Activated CD4-positive, alpha-beta T cell treated with anti-CD3 and anti-CD28 coated beads, Interleukin-2, Interleukin-6, amounts not matched to agents 100 ng/mL and 50 ng/mL, durations not matched to agents 16 hours and 8 hours (primary cell): Measurements from ENCODE around the gene CDC34.
"Not testable (repeated sequence)": the region's sequence is repeated elsewhere in the genome, so short reads cannot be mapped to it uniquely, and the experiment has no call there.

Experiments used
- DNase-seq: peaks from one replicate; pipeline ENCODE4 v3.0.0-alpha.2; 2020

Gene CDC34

DNA sequence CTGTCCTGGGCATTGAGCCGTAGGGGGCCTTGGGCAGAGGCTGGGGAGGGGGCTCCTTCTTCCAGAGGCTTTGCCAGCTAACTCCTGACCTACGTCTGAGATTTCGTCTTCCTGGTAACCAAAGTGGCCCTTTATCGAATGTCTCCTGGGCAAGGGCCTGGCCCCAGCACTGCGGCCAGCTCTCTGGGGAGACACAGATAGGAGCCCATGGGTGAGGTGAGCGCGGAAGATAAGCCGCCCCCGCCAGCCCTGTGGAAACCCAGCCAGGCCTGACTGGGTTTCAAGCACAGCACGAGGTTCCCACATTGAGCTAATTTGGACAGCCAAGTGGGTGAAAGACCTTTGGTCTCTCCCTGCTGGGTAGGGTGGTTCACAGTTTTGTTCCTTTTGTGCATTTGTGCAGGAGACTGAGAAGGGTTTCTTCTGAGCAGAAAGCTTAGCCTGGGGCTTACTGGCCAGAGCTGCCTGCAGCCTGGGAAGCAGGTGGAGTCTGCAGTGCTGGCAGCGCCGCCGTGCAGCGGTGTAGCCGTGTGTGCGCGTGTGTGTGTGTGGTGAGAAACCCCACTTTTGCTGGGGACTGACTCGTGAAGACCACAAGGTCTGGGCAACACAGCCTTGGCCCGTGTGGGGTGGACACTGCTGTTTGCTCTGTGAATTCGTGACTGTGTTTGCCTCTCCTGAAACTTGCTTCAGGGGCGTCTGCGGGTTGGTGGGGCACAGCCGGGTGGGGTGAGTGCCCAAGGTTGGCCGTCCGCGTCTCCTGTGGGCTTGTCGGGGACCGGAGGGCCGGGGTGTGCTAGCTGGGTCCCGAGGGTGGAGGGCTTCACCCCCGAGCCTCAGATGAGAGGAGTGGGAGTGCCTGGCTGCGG lies 43.3 kb downstream of the CDC34 start:
- DNase-seq = no peak

GRCh38 chr19:575527-576506 lies 44.3 kb downstream of the CDC34 start:
- no peak for DNase-seq

DNA sequence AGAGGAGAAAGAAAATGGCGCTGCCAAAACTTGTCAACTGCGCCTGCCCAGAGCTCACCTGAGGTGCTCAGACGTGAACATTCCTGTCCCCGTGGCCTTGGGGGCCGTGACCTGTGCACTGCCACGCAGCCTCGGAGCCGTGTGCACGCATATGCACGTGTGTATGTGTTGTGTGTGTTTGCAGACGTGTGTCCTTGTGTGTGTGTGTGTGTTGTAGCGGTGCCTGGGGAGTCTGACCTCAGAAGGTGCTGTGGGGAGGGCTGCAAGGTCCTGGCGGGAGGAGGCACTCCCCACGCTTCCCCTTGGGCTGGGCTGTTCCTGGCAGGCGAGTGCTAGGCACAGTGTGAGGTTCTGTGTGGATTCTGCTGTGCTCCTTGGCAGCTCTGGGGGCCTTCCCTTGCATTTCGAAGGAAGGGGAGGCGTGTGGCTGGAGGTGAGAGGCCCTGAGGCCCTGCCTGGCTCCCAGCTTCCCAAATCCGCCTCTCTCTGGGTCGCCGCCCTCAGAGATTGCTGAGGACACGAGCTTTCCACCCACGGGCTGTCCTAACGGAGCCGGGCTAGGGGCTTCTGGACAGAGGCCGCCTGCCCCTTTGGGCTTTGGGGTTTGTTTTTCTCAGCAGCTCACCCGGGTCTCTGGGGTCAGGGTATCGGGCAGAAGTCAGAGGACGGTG lies 45.3 kb downstream of the CDC34 start:
- no peak for DNase-seq

DNA sequence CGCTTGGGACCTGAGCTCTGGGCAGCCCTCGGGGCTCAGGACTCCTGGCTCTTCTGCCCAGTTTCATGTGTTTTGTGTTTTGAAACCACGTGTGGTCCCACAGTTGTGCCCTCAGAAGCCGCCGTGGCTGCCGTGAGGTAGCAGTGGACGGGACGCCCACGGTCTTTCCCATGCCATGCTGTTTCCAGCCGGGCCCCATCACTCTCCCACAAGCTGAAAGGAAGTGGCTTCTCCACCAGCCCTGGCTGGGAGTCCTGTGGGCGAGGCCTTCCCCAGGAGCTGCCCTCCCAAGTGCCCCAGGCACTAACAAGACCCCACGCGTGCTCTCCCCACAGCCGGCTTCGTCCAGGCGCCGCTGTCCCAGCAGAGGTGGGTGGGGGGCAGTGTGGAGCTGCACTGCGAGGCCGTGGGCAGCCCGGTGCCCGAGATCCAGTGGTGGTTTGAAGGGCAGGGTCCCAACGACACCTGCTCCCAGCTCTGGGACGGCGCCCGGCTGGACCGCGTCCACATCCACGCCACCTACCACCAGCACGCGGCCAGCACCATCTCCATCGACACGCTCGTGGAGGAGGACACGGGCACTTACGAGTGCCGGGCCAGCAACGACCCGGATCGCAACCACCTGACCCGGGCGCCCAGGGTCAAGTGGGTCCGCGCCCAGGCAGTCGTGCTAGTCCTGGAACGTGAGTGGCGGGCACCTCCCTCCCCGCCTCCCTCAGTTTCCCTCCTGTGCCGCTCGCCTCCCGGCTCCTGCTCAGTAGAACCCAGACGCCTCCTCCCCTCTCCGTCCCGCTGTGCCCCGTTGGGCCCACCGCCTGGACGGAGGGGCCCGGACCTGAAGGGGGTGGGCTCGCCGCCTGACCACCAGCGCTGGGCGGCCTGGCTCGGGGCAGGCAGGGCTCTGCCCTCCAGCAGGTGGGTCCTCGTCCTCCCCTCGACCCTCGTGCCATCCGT lies 46.2 kb downstream of the CDC34 start:
- no peak for DNase-seq

DNA sequence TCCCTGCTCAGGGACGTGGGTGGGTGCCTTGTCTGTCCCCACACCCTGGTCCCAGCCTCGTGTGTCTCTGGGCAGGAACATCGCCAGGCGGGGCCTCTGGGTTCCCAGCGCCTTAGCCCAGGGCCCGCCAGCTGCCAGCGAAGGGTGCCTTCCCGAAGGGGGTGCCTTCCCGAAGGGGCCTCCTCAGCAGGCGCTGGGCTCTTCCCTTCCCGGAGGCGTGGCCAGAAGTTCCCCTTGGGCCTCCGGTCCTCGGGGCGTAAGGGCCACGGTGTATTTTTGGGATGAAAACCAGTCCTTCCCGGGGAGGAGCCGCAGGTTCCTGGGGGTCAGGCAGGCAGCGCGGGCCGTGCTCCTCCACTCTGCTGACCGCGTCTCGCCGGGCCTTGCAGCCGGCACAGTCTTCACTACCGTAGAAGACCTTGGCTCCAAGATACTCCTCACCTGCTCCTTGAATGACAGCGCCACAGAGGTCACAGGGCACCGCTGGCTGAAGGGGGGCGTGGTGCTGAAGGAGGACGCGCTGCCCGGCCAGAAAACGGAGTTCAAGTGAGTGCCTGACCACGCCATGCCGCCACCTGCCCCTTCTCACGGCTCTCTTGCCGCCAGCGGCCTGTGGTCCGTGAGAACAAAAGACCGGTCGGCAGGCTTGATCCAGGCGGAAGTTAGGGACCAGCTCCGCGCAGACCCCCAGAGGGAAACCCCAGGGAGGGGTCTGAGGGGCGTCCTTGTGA lies 47.7 kb downstream of the CDC34 start:
- no peak for DNase-seq

DNA sequence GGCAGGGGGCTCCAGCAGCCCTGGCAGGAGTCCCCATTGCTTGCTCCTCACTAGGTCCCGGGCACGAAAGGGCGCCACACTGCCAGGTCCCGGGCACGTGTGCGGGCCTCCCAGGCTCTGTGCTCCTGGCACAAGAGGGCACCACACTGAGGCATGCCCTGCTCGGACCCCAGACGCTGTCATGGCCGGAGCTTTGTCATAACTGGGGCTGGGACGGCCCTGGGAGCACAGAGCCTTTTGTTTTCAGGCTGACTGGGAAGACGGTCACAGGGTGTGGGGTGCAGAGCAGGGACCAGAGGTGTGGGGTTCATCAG lies 48.2 kb downstream of the CDC34 start:
- DNase-seq = no peak

GRCh38 chr19:580274-580835 lies 48.8 kb downstream of the CDC34 start:
- DNase-seq = no peak

- DNase-seq = no peak
Observed at GRCh38 chr19:581399-582111, 50.0 kb downstream of the CDC34 start.

DNA sequence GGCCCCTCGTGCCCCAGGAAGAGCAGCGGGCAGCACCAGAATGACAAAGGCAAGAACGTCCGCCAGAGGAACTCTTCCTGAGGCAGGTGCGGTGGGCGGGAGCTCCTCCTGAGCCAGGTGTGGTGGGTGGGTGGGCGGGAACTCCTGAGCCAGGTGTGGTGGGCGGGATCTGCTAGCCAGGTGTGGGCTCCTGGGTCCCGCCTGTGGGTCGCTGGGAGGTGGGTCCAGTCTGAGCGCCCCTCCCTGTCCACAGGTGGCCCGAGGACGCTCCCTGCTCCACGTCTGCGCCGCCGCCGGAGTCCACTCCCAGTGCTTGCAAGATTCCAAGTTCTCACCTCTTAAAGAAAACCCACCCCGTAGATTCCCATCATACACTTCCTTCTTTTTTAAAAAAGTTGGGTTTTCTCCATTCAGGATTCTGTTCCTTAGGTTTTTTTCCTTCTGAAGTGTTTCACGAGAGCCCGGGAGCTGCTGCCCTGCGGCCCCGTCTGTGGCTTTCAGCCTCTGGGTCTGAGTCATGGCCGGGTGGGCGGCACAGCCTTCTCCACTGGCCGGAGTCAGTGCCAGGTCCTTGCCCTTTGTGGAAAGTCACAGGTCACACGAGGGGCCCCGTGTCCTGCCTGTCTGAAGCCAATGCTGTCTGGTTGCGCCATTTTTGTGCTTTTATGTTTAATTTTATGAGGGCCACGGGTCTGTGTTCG lies 51.1 kb downstream of the CDC34 start:
- DNase-seq = no peak

DNA sequence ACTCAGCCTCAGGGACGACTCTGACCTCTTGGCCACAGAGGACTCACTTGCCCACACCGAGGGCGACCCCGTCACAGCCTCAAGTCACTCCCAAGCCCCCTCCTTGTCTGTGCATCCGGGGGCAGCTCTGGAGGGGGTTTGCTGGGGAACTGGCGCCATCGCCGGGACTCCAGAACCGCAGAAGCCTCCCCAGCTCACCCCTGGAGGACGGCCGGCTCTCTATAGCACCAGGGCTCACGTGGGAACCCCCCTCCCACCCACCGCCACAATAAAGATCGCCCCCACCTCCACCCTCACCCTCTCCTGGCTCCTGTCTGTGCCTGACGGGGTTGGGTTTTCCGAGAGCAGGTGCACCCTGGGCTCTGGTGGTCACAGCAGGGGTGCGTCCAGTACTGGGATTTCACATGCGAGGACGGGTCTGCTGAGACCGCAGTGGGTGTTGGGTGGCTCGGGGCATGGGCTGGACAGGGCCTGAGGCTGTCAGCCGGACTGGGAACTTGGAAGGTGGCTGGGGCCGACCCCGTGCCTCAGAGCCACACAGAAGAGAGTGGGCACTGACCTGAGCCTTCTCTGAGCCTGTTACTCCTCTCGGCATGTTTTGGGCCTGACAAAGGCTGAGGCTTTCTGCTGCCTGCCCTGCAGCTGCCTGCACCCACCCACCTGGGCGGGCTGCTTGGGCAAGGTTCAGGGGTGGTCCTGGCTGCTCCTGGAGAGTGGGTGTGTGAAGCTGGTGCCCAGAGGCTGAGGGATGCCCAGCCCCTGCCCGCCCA lies 51.8 kb downstream of the CDC34 start:
- DNase-seq = no peak

DNA sequence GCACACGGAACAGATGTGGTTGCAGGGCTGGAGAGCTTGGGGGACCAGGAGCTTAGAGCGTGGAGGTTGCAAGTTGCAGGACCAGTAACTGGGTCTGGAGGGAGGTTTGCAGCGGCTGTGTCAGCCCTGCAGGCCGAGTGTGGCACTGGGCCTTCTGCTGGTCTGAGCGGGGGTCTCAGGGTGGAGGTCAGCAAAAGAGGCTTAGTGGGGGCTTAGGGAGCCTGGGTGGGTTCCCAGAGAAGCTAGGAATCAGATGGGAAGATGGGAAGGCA lies 52.3 kb downstream of the CDC34 start:
- DNase-seq = no peak

GRCh38 chr19:584240-585001 lies 52.9 kb downstream of the CDC34 start:
- DNase-seq = peak; percentile 72

GRCh38 chr19:585146-585545 lies 53.6 kb downstream of the CDC34 start:
- not testable (repeated sequence) for DNase-seq

GRCh38 chr19:585551-586110 lies 54.1 kb downstream of the CDC34 start:
- no peak for DNase-seq

DNA sequence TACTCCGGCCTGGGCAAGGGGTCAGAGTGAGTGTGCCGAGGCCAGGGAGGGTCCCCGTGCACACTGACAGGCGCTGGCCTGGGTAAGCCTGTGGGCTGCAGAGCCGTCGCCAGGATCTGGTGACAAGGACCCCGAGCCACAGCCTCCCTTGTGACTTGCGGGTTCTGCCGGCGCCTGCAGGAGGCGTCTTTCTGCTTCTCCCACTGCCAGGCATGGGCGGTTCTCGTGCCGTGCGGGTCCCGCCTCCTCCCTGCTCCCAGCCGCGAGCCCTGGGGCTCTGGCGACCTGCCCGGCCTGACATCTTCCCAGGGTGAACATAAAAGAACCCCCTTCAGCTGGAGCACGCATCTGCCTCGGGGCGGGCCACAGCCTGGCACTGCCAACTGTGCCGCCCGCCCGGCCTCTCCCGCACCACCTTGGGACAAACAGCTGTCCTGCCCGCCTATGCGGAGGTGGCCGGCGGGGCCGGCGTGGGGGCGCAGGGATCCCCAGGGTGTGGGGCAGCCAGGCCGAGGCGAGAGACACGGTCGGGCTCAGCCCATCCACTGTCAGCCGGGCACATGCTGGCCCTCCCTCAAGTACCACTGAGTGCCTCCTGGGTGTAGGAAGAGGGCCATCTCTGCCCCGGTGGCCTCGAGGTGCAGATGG lies 56.7 kb downstream of the CDC34 start:
- DNase-seq = peak; percentile 74

DNA sequence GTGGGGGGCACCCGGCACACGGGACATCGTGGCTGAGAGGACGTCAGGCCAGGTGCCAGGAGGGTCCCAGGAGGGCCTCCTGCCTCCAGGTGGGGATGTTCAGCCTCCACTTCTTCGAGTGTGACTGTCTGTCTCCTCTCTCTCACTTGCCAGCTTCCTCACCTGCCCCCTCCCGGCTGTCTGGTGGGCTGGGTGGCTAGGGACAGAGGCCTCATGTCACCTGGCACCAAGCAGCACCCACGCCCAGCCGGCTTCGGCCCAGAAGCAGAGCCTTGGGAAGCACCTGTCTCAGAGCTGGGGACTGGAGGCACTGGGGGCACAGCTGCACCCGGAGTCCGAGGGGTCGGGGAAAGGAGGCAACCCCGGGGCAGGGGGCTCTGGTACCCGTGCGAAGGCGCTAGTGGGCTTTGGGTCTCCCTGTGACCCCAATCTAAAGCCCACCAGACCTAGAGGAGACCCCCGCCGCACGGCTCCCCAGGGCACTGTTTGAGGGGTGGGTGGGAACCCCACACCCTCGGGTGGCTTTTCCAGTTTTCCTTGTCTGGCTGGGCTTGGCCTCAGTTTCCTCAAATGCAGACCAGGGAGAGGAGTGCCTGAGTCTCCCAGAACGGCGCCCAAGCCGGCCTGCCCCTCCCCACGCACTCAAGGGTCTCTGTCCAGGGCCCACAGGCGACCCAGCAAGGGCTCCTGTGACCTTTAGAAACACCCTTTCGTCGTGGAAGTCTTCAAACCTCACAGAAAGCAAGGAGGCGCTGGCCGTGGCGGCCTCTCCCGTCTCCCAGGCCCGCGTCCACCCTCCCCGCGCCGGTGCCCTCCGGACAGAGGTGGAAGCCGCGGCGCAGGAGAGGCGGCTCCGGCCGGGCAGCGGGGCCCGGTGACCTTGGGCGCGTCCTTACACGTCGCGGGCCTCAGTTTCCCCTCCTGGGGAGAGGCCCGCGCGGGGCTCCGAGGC lies 57.5 kb downstream of the CDC34 start:
- no peak for DNase-seq
